Upper lobe of right lung (tissue), 1 donor: ENCODE measurements around the gene GALR3. TPM values are rescaled to one million over a fixed set of nuclear protein-coding genes. Genes with fewer than 3 reads are reported as not detected.

ENCODE experiments used
- ATAC-seq: fragments of 200-7000 bp; cut with Tn5 transposase; one replicate; pipeline ENCODE4 v1.9.1; 2020; ENCODE audit warnings: mild to moderate bottlenecking, moderate library complexity
- DNase-seq: peaks from one replicate; pipeline ENCODE4 v3.0.0-alpha.2; 2020
- H3K27ac ChIP-seq: fragments of 200-600 bp; one replicate; pipeline ENCODE4 v1.8.0; 2022
- H3K27me3 ChIP-seq: fragments of 200-600 bp; one replicate; pipeline ENCODE4 v1.8.0; 2022; ENCODE audit warnings: mild to moderate bottlenecking
- H3K36me3 ChIP-seq: fragments of 200-600 bp; one replicate; pipeline ENCODE4 v1.8.0; 2022
- H3K4me1 ChIP-seq: fragments of 200-600 bp; one replicate; pipeline ENCODE4 v1.8.0; 2022
- H3K4me3 ChIP-seq: fragments of 200-600 bp; one replicate; pipeline ENCODE4 v1.8.0; 2022; ENCODE audit warnings: mild to moderate bottlenecking
- H3K9me3 ChIP-seq: fragments of 200-600 bp; one replicate; pipeline ENCODE4 v1.8.0; 2022
- intact Hi-C: fragments of 100-400 bp; cut with DNase I; formaldehyde crosslinking; loops from one replicate; pipeline ENCODE4 v1.11.0; 2022
- long read RNA-seq: library from polyadenylated mRNA; unstranded; transcript quantifications from one replicate; pipeline ENCODE4 v2.0.0, GENCODE V29; 2021
- total RNA-seq: library from RNA; stranded (reverse); fragmentation: NEBNext Ultra II Directional; extraction: Animal tissue kit (Norgen Biotek cat#: 25700); gene quantifications from one replicate; pipeline ENCODE4 v1.2.1, GENCODE V29; 2021
- TF ChIP-seq, protein P1 (sequence below): fragments of 200-600 bp; IDR thresholded peaks from one replicate; pipeline ENCODE4 v1.8.0; 2022; ENCODE audit warnings: antibody characterized with exemption
- donor health status: DM: no; HTN: yes; CAD: no; lungs with severe emphysema.

Gene GALR3
- total RNA-seq: not detected
- long read RNA-seq, partial matches to known transcripts: 0 of 1 reads
- long read RNA-seq, other reads (novel, unspliced or antisense): 1 of 1 reads

GRCh38 chr22:37823134-37823985 is at the start of gene GALR3:
Gene GALR3 (plus strand): TSS chr22:37823382. CDS start chr22:37823407, 25 bp downstream.
- Histone ChIP-seq H3K27ac (no peak within 1 kb of the TSS), H3K4me1 (peaks cover 8% of the 10 kb centered on the region), H3K4me3 (no peak within 1 kb of the TSS), H3K27me3 (peaks cover 43% of the 10 kb centered on the region), H3K36me3 (no peaks in the 10 kb centered on the region), H3K9me3 (no peaks in the 10 kb centered on the region)
- TF ChIP-seq, protein P1, sequence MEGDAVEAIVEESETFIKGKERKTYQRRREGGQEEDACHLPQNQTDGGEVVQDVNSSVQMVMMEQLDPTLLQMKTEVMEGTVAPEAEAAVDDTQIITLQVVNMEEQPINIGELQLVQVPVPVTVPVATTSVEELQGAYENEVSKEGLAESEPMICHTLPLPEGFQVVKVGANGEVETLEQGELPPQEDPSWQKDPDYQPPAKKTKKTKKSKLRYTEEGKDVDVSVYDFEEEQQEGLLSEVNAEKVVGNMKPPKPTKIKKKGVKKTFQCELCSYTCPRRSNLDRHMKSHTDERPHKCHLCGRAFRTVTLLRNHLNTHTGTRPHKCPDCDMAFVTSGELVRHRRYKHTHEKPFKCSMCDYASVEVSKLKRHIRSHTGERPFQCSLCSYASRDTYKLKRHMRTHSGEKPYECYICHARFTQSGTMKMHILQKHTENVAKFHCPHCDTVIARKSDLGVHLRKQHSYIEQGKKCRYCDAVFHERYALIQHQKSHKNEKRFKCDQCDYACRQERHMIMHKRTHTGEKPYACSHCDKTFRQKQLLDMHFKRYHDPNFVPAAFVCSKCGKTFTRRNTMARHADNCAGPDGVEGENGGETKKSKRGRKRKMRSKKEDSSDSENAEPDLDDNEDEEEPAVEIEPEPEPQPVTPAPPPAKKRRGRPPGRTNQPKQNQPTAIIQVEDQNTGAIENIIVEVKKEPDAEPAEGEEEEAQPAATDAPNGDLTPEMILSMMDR: no peak
- ATAC-seq (no peak), DNase-seq (no peak)
- intact Hi-C loops: no loop called here

GRCh38 chr22:37774728-37775127 is 48.5 kb upstream of the GALR3 start:
- peaks cover 39% of the 10 kb centered on the region for H3K36me3 ChIP-seq
- no peaks in the 10 kb centered on the region for H3K9me3 ChIP-seq
- H3K27ac ChIP-seq: no peak overlapping the region
- TF ChIP-seq, protein P1: no peak
- no peaks in the 10 kb centered on the region for H3K4me1 ChIP-seq
- ATAC-seq (no peak), DNase-seq (no peak)
- no peak overlapping the region for H3K4me3 ChIP-seq
- intact Hi-C loops: no loop called here
- H3K27me3 ChIP-seq: no peaks in the 10 kb centered on the region

- intact Hi-C loops: no loop called here
- Histone ChIP-seq H3K36me3 (peaks cover 32% of the 10 kb centered on the region), H3K4me1 (no peaks in the 10 kb centered on the region), H3K27ac (no peak overlapping the region), H3K4me3 (no peak overlapping the region), H3K27me3 (no peaks in the 10 kb centered on the region), H3K9me3 (no peaks in the 10 kb centered on the region)
- ATAC-seq (no peak), DNase-seq (no peak)
- TF ChIP-seq, protein P1: no peak
These were observed 47.2 kb upstream of the GALR3 start for GRCh38 chr22:37775785-37776638.

DNA sequence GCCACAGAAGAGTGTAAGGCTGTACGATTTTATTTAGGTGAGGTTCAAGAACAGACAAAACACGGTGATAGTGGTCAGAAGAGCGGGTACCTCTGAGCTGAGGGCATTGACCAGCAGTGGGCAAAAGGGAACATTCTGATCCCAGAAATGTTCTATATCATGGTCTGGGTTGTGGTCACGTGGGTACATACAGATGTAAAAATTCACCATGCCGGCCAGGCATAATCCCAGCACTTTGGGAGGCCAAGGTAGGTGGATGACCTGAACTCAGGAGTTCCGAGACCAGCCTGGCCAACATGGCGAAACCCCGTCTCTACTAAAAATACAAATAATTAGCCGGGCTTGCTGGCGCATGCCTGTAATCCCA is 46.6 kb upstream of the GALR3 start:
- DNase-seq (no peak), ATAC-seq (no peak)
- intact Hi-C loops: no loop called here
- peaks cover 26% of the 10 kb centered on the region for H3K36me3 ChIP-seq
- H3K4me3 ChIP-seq: no peak overlapping the region
- TF ChIP-seq, protein P1: no peak
- no peaks in the 10 kb centered on the region for H3K9me3 ChIP-seq
- H3K27me3 ChIP-seq: no peaks in the 10 kb centered on the region
- no peak overlapping the region for H3K27ac ChIP-seq
- H3K4me1 ChIP-seq: no peaks in the 10 kb centered on the region

DNA sequence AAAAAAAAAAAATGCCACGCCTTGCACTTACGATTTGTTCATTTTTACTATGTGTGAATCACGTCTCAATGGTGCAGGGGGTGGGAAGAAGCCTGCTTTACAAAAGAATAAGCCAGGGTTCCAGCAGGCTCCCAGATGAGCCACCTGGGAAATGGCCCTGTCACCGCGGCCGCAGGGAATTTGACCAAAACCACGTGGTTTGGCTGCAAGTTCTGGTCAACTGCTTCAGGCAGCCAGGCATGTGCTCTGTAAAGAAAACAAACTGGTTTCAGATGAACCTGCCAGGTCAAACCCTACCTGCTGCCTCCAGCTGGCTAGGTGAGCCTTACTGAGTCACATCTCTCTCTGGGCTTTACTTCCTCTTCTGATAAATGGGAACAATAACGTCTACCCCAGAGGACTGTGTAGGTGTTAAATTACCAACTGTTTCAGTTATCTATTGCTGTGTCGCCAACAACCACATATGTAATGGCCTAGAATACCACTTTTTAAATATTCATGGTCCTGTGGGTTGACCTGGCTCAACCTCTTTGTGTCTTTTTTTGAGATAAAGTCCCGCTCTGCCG is 46.0 kb upstream of the GALR3 start:
- DNase-seq: peak; percentile 75
- peak; percentile 78 for ATAC-seq
- intact Hi-C loops: no loop called here
- Histone ChIP-seq H3K9me3 (no peaks in the 10 kb centered on the region), H3K27ac (no peak overlapping the region), H3K36me3 (peaks cover 20% of the 10 kb centered on the region), H3K4me3 (no peak overlapping the region), H3K27me3 (no peaks in the 10 kb centered on the region), H3K4me1 (no peaks in the 10 kb centered on the region)
- TF ChIP-seq, protein P1: no peak
